ENCODE results near the gene FLT1. TPM values are rescaled to one million over a fixed set of nuclear protein-coding genes. Genes with fewer than 3 reads are reported as not detected.
A peak's percentile ranks its signal among the peaks of the same experiment; 100 is the strongest.

FLT1 gene
- total RNA-seq = 12.6 TPM

GRCh38 chr13:28494778-28495537 lies at the start of gene FLT1:
FLT1 (minus strand) TSS chr13:28495128; CDS start chr13:28494843, 285 bp downstream.
- peak; percentile 60 for DNase-seq (ENCODE audit: low spot score)
- peak; percentile 74 for ATAC-seq

- DNase-seq (ENCODE audit: low spot score) (no peak), ATAC-seq (no peak)
These were observed 49.1 kb upstream of the FLT1 start for GRCh38 chr13:28544026-28544425.

GRCh38 chr13:28542804-28543203 lies 47.9 kb upstream of the FLT1 start:
- DNase-seq (ENCODE audit: low spot score) (no peak), ATAC-seq (no peak)

- DNase-seq (ENCODE audit: low spot score) (no peak), ATAC-seq (no peak)
These were observed 47.0 kb upstream of the FLT1 start for GRCh38 chr13:28541966-28542365.

GRCh38 chr13:28540612-28541011 lies 45.7 kb upstream of the FLT1 start:
- no peak for ATAC-seq
- no peak for DNase-seq (ENCODE audit: low spot score)

- ATAC-seq (no peak), DNase-seq (ENCODE audit: low spot score) (no peak)
These were observed 44.8 kb upstream of the FLT1 start for GRCh38 chr13:28539625-28540286.

GRCh38 chr13:28538932-28539331 lies 44.0 kb upstream of the FLT1 start:
- DNase-seq (ENCODE audit: low spot score) (no peak), ATAC-seq (no peak)

GRCh38 chr13:28537171-28537570 lies 42.2 kb upstream of the FLT1 start:
- ATAC-seq (no peak), DNase-seq (ENCODE audit: low spot score) (no peak)

GRCh38 chr13:28536371-28536770 lies 41.4 kb upstream of the FLT1 start:
- no peak for DNase-seq (ENCODE audit: low spot score)
- ATAC-seq = no peak

- no peak for DNase-seq (ENCODE audit: low spot score)
- no peak for ATAC-seq
These were observed 40.8 kb upstream of the FLT1 start for GRCh38 chr13:28535734-28536133.

GRCh38 chr13:28534801-28535200 lies 39.9 kb upstream of the FLT1 start:
- DNase-seq (ENCODE audit: low spot score) (no peak), ATAC-seq (no peak)

- DNase-seq (ENCODE audit: low spot score) = no peak
- ATAC-seq = no peak
These were observed 39.3 kb upstream of the FLT1 start for GRCh38 chr13:28534210-28534609.

- no peak for ATAC-seq
- DNase-seq (ENCODE audit: low spot score) = no peak
These were observed 38.7 kb upstream of the FLT1 start for GRCh38 chr13:28533441-28534166.

- ATAC-seq = no peak
- DNase-seq (ENCODE audit: low spot score) = no peak
These were observed 38.2 kb upstream of the FLT1 start for GRCh38 chr13:28533125-28533436.

GRCh38 chr13:28532388-28533124 lies 37.6 kb upstream of the FLT1 start:
- DNase-seq (ENCODE audit: low spot score) = no peak
- ATAC-seq = peak; percentile 68

- no peak for DNase-seq (ENCODE audit: low spot score)
- peak; percentile 23 for ATAC-seq
These were observed 37.0 kb upstream of the FLT1 start for GRCh38 chr13:28531845-28532387.

GRCh38 chr13:28531077-28531844 lies 36.3 kb upstream of the FLT1 start:
- peak; percentile 50 for DNase-seq (ENCODE audit: low spot score)
- ATAC-seq = peak; percentile 45

GRCh38 chr13:28530729-28531076 lies 35.8 kb upstream of the FLT1 start:
- ATAC-seq (no peak), DNase-seq (ENCODE audit: low spot score) (no peak)

- DNase-seq (ENCODE audit: low spot score) (no peak), ATAC-seq (no peak)
These were observed 34.9 kb upstream of the FLT1 start for GRCh38 chr13:28529836-28530235.

GRCh38 chr13:28528848-28529247 lies 33.9 kb upstream of the FLT1 start:
- no peak for ATAC-seq

More at GRCh38 chr13:28528848-28529247, 33.9 kb upstream of the FLT1 start:
- DNase-seq (ENCODE audit: low spot score) = no peak

Data from left lobe of liver (tissue), 2 donors.